HG03354 (cell line): ENCODE data around the gene ZFYVE21.

Source experiments
- ATAC-seq: cut with Tn5 transposase; IDR thresholded peaks from one replicate; pipeline ENCODE4 v1.9.1; 2021; ENCODE audit warnings: mild to moderate bottlenecking; ENCODE audit not compliant: unreplicated experiment, poor library complexity, severe bottlenecking

The ZFYVE21 gene

GRCh38 chr14:103715052-103716000 is at the start of gene ZFYVE21, which contains the start of gene XRCC3:
ZFYVE21 (plus strand) TSS chr14:103715810; CDS start chr14:103715842, 32 bp downstream.
XRCC3 (minus strand) TSS chr14:103715451; CDS start chr14:103711087, 4,364 bp downstream.
- ATAC-seq: peak; percentile 95

- no peak for ATAC-seq
Observed at GRCh38 chr14:103667671-103668070, 47.9 kb upstream of the ZFYVE21 start.

GRCh38 chr14:103668117-103668516 is 47.5 kb upstream of the ZFYVE21 start:
- no peak for ATAC-seq

- no peak for ATAC-seq
Observed at GRCh38 chr14:103669370-103669769, 46.2 kb upstream of the ZFYVE21 start.

- ATAC-seq: no peak
Observed at GRCh38 chr14:103671911-103672310, 43.7 kb upstream of the ZFYVE21 start.

- ATAC-seq: no peak
Observed at GRCh38 chr14:103675957-103676356, 39.7 kb upstream of the ZFYVE21 start.

- no peak for ATAC-seq
Observed at GRCh38 chr14:103676881-103677675, 38.5 kb upstream of the ZFYVE21 start.

- ATAC-seq: peak; percentile 83
Observed at GRCh38 chr14:103679351-103679750, 36.3 kb upstream of the ZFYVE21 start.

GRCh38 chr14:103680491-103681231 is 34.9 kb upstream of the ZFYVE21 start:
- ATAC-seq: no peak

- ATAC-seq: no peak
Observed at GRCh38 chr14:103683139-103683538, 32.5 kb upstream of the ZFYVE21 start.

GRCh38 chr14:103684471-103684870 is 31.1 kb upstream of the ZFYVE21 start:
- no peak for ATAC-seq

GRCh38 chr14:103684871-103685270 is 30.7 kb upstream of the ZFYVE21 start:
- ATAC-seq: no peak

- ATAC-seq: no peak
Observed at GRCh38 chr14:103685276-103686211, 30.1 kb upstream of the ZFYVE21 start.

- no peak for ATAC-seq
Observed at GRCh38 chr14:103686831-103687485, 28.7 kb upstream of the ZFYVE21 start.

- no peak for ATAC-seq
Observed at GRCh38 chr14:103687712-103688111, 27.9 kb upstream of the ZFYVE21 start.

GRCh38 chr14:103688441-103688840 is 27.2 kb upstream of the ZFYVE21 start:
- ATAC-seq: no peak

- ATAC-seq: peak; percentile 42
Observed at GRCh38 chr14:103688906-103689902, 26.4 kb upstream of the ZFYVE21 start.
